HG02798 (cell line): ENCODE results near the gene TRIM8.
A peak's percentile ranks its signal among the peaks of the same experiment; 100 is the strongest.

ENCODE experiments used
- ATAC-seq: cut with Tn5 transposase; IDR thresholded peaks from one replicate; pipeline ENCODE4 v1.9.1; 2021; ENCODE audit warnings: mild to moderate bottlenecking; ENCODE audit not compliant: unreplicated experiment, poor library complexity

TRIM8 gene

DNA sequence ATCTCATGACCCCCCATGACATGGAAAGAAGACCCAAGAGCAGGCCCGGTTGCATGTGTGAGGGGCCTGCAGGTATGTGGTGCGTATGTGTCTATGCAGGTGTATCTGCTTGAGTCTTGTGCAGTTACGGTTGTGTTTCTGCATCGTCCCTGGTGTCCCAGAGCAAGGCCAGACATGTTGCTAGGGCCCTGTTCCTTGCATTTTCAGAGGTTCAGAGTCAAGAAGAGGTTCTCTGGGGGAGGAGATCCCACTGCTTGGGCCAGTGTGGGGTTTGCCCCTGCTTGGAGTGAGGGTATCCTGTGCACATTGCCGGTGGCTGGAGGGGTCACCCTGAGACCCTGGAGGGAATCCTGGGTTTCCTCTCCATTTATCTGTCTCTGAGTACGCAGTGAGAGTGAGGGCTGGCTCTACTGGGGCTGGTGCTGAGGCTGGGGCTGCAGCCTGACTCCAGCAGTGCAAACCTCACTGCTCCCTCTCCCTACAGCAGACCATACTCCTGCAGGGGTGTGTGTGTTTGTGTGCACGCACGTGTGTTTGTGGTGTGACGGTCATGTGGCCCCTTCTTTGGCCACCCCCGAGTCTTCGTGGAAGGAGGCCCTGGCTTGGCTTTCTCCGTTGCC lies 4.1 kb downstream of the TRIM8 start:
- no peak for ATAC-seq

DNA sequence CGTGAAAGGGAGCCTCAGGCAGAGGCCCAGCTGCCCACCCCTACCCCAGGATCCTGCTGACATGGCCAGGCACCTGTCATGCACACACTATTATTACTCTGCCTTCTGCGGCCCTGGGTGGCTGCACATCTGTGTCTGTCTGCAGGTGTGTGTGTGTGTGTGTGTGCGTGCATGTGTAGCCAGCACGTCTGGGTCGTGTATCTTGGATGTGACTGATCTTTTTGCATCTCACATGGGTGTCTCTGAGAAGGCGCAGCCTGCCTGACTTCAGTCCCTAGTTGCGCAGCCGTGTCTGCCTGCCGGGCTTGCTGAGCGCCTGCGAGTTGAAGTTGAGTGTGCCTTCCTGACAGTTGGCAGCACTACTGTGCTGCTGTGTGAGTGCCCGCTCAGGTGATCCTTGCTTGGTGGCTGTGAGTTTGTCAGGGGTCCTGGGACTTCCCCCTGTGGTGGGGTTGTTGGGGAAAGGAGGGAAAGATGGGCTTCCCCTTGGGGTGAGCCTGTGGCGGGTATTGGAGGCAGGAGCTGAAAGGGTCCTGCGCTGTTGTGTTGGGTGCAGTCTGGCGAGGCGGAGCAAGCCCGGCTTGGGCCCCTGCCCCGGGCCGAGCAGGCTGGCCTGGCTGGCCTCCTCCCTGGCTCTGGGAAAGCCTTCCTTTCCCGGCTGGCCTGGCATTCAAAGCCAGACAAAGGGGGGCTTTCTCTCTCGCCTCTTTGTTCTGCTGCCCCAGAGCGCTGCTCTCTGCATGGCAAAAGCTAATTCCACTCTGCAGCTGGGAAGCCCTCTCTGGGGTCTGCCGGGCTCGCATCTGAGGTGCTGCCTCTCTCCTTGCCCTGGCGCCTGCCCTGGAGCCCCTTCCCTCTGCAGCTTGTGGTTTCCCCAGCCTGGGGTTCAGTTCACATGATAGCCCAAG lies 4.9 kb downstream of the TRIM8 start:
- ATAC-seq: no peak

DNA sequence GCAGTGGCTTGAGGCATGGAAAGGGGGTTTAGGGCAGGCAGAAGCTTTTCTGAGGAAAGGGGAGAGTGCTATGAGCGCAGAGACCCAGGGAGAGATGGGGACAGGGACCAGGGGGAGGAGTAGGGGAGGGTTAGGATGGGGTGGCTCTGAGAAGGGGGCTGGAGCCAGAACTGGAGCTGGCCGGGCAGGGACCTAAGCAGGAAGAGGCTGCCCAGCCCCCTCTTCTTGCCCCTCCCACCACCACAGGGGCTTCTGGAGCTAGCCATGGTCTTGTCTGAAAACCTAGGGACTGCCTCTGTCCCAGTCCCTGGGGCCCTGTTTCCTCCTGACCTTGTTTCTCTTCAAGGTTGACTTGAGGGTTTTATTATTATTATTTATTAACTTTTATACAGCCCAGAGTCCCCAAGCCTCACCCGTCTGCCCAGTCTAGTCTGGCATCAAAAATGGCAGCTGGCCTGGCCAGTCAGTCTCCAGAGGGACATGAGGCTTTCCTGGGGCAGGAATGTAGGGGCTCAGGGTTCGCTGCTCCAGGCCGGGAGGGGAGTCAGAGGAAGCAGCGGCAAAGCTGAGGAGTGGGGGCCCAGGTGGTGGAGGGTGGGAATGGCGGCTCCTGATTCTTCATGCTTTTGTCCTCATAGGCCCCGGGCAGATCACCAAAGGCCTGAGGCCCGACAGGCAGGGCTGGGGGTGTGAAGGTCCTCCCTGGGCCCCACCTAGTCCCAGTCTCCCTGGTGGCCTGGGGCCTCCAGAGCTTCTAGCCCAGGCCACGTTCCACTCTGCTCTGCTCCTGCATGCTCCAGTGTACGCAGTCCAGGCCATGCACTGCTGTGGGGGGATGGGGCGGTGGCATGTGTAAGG lies 5.7 kb downstream of the TRIM8 start:
- ATAC-seq: no peak

DNA sequence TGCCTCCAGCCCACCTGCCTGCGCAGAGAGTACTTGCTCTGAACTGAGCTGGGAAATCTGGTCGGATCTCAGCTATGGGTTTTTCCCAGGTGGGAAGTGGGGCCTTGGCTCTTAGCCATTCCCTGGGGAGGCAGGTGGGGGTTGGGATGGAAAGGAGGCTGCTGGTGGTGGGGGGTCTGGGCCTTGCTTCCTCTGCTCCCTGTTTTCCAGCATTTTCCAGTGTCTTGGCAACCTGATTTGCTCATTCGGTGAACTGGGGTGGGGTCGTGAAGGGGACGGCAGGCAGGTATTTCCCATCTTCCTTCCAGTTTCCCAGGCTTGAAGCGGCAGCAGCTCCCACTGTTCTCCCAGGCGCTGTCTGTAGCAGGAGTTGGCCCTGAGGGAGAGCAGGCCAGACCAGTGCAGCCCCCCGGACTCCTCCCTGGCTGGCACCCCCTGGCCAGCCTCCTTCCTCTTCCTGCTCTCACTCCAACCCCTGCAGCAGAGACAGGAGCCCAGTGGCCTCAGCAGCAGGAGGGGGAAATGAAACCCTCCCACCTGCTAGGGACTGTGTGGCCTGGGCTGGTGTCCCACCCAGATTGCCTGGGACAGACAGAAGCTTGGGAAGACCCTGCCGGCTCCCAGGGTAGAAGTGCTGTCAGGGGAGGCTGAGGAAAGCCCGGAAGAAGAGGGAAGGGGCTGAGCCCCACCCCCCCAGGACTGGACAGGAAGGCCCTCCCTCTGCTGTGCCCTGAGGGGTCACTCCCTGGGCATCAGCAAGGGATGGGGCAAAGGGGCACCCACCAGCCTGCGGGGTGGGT lies 6.6 kb downstream of the TRIM8 start:
- no peak for ATAC-seq

DNA sequence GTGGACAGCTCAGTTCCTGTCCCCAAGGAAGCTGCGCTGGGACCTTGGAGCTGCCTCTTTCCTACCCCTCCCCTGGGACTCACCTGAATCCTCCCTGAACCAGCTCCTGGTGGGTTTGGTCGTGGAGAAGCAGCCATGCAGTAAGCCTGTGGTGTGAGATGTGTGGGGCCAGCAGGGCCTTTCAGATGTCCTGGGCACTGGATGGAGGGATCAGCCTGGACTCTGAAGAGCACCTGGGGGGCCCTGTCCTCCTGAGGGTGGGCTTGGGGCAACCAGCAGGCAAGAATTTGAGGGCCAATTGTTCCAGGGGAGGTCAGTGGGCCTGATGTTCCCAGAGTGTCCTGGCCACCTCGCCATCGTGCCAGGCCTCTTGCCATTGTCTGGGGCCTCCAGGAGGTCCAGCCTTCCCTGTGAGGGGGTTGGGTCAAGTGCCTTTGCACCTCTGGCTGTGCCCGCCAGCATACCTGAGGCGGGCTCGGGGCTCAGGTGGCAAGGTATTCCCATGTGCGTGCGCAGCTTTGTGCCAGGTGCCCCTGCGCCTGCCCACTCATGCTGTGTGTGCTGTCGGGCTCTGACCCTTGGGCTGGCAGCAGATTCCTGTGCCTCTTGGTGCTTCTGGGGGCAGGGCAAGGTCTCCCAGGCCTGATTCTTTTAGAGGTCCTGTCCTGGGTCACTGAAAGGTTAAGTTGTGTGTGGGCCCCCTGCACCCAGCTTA lies 7.3 kb downstream of the TRIM8 start:
- ATAC-seq: no peak

DNA sequence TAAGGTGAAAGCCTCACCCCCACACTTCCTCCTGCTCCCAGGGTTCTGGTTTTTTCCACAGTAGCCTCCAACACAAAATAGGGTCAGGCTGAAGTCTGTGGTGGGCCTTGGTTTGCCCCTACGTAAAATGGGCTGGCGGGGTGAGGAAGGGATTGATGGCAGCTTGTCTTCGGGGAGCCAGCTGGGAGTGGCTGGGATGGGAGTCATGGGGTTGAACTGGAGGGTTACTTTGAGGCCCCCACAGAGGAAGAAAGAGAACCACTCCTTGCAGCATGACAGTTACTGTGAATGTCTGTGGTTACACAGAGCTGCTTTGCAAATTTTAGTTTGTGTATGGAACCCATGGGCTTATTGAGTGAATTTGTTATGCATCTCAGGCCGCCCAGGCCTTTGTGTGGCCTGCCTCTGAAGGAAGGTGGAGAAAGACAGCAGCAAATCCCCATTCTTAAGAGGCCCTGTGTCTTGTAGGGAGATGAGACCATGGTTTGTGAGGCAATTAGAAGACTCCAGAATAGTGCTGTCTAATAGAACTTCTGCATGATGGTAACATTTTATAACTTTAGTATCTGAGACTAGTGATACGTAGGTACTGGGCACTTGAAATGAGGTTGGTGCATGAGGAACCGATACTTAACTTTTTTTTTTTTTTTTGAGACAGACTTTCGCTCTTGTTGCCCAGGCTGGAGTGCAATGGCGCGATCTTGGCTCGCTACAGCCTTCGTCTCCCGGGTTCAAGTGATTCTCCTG lies 8.1 kb downstream of the TRIM8 start:
- ATAC-seq: peak; percentile 46

DNA sequence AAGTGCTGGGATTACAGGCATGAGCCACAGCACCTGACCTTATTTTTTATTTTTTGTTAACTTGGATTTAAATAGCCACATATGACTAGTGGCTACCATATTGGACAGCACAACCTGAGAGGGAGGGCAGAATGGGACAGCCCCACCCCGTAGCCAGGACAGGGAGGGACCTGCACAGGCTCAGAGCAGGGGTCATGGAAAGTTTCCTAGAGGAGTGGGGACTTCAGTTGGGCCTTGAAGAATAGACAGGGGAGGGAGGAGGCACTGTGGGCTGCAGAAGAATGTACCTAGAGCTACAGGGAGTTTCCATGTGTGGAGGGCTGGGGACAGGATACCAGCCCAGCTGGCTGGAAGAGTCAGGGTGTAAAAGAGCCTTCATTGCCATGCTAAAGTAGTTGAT lies 8.8 kb downstream of the TRIM8 start:
- no peak for ATAC-seq

DNA sequence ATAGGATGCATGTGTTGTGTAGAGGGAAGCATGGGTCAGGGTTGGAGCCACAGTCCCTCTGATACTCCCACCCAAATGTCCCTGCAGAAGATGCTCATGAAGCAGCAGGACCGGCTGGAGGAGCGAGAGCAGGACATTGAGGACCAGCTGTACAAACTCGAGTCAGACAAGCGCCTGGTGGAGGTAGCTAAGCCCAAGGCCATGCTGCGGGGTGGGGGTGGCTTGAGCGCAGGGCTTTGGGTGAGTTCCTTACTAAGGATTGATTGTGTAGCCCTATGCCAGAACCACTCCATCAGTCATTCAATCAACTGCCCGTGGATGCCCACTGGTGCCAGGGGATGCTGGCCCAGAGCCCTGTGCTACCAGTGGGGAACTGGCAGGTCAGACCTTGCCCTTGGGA lies 10.3 kb downstream of the TRIM8 start:
- ATAC-seq: no peak

DNA sequence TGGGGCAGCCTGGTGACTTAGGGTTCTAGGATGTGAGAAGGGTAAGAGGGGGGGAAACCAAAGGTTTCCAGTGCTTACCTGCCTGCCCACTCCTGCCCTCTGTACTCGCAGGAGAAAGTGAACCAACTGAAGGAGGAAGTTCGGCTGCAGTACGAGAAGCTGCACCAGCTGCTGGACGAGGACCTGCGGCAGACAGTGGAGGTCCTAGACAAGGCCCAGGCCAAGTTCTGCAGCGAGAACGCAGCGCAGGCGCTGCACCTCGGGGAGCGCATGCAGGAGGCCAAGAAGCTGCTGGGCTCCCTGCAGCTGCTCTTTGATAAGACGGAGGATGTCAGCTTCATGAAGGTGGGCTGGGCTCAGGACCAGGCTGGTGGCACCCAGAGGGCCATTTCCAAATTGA lies 10.7 kb downstream of the TRIM8 start:
- no peak for ATAC-seq

DNA sequence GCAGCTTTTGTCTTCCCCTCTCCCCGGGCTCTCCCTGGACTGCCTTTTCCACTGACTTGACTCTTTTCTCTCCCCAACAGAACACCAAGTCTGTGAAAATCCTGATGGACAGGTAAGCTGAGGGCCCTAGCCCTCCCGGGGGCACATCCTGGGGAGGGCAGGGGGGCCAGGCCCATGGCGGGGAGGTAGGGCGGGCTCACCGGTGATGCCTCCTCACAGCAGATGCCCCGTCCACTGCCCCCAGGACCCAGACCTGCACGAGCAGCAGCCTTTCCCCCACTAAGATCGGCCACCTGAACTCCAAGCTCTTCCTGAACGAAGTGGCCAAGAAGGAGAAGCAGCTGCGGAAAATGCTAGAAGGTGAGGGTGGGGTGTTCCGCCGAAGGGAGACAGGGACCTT lies 11.7 kb downstream of the TRIM8 start:
- no peak for ATAC-seq

DNA sequence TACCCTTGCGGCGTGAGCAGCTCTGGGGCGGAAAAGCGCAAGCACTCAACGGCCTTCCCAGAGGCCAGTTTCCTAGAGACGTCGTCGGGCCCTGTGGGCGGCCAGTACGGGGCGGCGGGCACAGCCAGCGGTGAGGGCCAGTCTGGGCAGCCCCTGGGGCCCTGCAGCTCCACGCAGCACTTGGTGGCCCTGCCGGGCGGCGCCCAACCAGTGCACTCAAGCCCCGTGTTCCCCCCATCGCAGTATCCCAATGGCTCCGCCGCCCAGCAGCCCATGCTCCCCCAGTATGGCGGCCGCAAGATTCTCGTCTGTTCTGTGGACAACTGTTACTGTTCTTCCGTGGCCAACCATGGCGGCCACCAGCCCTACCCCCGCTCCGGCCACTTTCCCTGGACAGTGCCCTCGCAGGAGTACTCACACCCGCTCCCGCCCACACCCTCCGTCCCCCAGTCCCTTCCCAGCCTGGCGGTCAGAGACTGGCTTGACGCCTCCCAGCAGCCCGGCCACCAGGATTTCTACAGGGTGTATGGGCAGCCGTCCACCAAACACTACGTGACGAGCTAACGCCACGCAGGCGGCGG lies 12.6 kb downstream of the TRIM8 start:
- no peak for ATAC-seq

DNA sequence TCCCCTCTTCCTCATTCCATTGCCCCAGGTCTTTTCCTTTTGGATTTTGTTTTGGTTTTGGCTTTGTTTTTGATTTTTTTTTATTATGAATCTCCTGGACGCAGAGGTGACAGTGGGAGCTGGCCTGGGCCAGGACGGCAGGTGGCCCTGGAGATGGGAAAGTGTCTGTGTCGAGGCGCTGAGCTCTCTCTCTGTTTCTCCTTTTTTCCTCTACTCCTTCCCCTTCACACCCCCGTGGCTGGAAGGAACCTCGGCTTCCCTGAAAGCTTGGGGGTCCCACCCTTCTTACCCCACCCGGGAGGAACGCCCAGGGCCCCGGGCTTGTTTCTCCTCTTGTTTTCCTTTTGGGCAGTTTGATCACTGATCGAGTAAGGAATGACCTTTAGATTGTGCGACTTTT lies 13.2 kb downstream of the TRIM8 start:
- ATAC-seq: no peak

DNA sequence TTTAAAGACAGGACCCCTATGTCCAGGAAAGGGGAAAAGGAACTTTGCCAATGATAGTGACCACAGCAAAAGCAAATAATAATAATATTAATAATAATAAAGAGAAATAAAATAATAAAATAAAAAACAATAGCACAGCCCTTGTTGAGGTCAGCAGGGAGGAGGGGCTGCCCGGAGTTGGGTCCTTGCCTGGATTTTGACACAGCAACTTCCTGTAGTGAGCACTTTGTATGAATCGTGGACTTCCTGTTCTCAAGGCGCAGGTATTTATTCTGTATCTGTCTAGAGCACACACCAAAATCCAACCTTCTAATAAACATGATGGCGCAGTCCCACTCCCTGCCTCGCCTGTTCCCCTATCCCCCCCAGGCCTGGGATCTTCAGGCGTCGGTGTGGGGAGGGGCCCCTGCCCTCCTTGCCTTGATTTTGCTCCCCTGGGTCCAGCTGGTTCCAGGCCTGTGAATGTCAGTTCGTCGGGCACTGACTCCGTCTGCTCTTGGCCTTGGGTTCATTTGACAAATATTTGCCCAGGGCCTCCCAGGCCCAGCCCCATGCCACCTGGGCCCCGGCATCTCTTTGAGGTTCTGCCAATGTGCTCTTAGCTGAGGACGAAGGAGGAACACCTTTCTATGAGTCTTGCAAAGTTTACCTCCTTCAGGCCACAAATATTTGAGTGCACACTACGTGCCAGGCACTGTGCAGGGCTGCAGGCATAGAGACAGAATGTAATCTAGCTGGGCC lies 13.9 kb downstream of the TRIM8 start:
- ATAC-seq: no peak

DNA sequence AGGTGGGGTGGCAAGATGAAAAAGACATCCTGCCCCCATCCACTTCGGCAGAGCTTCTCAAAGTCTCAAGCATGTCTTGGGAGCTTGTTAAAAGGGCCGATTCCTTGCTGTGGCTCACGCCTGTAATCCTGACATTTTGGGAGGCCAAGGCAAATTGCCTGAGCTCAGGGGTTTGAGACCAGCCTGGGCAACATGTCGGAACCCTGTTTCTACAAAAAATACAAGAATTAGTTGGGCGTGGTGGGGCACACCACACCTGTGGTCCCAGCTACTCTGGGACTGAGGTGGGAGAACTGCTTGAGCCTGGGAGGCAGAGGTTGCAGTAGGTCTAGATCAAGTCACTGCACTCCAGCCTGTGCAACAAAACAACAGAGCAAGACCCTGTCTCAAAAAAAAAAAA lies 14.5 kb downstream of the TRIM8 start:
- no peak for ATAC-seq

DNA sequence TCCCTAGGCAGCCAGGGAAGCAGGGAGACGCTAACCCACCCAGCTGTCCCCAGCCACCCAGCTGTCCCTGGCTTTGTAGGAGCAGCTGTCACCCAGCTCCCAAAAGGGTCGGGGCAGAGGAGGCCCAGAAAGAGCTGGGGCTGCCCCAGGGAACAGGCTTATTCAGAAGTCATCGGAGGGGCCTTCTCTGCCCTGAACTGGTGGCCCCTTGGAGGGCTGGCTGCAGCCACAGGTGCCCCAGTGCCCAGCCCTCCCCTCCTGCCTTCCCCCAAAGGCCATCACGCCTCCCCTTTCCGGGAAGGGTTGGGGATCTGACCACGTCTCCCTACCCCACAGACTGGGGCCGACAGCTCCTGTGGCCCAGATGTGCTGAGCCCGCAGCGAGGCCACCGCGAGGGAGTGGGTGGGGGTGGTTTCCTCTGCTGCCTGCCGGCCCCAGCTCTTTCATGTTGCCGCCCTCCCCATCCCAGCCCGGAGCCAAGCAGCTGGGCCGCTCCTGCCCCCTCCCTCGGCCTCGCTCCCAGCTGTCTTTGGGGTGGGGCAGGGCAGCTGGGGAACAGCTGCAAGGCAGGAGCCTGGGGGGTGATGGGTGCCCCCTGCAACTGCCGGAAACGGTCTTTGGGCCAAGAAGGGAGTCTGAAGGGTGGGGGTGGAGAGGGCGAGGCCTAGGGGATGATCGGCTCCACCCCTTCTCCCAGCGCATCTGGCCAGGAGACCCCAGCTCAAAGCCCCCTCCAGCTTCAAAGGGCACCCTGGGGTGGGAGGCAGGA lies 16.8 kb downstream of the TRIM8 start:
- peak; percentile 89 for ATAC-seq

DNA sequence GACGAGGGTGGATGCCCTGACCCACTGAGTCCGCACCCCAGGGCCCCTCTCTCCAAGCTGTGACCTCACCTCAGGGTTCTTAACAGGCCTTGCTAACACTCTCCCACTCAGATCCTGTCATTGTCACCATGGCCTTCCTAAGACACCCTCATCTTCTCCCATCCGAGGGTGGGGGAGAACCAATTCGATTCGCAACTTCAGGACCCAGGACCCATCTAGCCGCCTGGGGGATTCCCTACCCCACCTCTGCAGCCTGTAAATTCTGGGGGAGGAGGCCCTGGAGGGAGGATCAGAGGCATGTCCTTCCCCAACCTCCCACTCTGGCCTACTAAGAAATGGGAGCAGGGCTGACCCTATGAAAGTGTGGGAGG lies 17.4 kb downstream of the TRIM8 start:
- peak; percentile 26 for ATAC-seq

DNA sequence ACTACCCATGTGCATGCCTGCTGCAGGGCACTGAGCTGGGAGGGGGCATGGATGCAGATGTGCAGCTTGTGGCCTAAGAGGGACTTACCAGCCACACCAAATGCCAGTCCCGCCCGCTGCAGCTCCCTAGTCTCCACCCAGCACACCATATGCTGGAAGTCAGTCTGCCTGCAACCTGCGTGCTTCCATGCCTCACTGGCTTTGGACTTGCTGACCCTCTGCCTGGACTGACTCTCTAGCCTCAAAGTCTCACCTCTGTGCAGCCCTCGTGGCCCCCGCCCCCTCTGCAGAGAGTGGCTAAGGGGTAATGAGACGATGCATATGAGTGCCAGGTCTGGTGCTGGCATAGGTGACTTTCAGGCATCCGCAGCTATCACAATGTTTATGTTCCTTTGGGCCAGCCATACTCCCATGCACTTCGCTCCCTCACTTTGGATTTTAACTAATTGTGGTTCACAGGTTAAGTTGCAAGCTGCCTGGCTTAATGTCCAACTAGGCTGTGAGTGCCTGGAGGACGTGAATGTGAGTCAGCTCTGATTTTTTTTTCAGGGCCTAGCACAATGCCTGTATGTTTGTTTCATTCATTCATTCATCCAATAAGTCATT lies 21.7 kb downstream of the TRIM8 start:
- no peak for ATAC-seq
